ENCODE results near the gene GADD45GIP1. TPM values are rescaled to one million over a fixed set of nuclear protein-coding genes. Genes with fewer than 3 reads are reported as not detected.

Gene GADD45GIP1
- total RNA-seq, 4 donors from 2014 or later: 41.4 to 68.8 (median 53.5) TPM

DNA sequence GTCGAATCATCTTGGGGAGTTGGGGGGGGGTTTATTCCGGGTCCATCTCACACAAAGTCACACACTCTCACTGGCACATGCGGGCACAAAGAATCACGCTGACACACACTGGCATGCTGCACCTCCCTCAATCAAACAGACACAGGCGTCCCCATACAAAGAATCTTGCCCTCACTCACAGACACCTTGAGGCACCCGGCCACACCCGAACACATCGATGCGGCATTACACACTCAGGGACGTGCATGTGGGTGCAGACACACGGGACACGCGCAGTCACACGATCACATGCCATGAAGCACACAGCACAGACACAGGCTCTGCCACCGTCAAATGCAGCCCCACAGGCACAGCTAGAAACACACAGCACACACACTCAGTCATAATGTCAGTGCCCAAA is 46.1 kb upstream of the GADD45GIP1 start:
- H3K4me1 ChIP-seq: peaks cover 0 to 91% (median 30%) of the 10 kb centered on the region in 4 donors
- H3K27me3 ChIP-seq: no peaks in the 10 kb centered on the region
- peak in 1 of 2 donors; percentile 6 for DNase-seq (ENCODE audit: low spot score in 2 of 2)
- H3K9me3 ChIP-seq: no peaks in the 10 kb centered on the region
- H3K4me3 ChIP-seq: no peak overlapping the region
- TF ChIP-seq EP300 (IDR thresholded peaks at IDR 0.05): no peak
- no peak for TF ChIP-seq POLR2A (IDR thresholded peaks at IDR 0.05)
- TF ChIP-seq, protein P1, sequence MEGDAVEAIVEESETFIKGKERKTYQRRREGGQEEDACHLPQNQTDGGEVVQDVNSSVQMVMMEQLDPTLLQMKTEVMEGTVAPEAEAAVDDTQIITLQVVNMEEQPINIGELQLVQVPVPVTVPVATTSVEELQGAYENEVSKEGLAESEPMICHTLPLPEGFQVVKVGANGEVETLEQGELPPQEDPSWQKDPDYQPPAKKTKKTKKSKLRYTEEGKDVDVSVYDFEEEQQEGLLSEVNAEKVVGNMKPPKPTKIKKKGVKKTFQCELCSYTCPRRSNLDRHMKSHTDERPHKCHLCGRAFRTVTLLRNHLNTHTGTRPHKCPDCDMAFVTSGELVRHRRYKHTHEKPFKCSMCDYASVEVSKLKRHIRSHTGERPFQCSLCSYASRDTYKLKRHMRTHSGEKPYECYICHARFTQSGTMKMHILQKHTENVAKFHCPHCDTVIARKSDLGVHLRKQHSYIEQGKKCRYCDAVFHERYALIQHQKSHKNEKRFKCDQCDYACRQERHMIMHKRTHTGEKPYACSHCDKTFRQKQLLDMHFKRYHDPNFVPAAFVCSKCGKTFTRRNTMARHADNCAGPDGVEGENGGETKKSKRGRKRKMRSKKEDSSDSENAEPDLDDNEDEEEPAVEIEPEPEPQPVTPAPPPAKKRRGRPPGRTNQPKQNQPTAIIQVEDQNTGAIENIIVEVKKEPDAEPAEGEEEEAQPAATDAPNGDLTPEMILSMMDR (IDR thresholded peaks at IDR 0.05): no peak
- H3K27ac ChIP-seq: peak overlapping the region; percentile 73 to 95 (median 87)
- no peaks in the 10 kb centered on the region for H3K36me3 ChIP-seq
- 74 to 79% methylated on average over 14 to 15 of the region's 15 CpGs for WGBS, 2 donors

DNA sequence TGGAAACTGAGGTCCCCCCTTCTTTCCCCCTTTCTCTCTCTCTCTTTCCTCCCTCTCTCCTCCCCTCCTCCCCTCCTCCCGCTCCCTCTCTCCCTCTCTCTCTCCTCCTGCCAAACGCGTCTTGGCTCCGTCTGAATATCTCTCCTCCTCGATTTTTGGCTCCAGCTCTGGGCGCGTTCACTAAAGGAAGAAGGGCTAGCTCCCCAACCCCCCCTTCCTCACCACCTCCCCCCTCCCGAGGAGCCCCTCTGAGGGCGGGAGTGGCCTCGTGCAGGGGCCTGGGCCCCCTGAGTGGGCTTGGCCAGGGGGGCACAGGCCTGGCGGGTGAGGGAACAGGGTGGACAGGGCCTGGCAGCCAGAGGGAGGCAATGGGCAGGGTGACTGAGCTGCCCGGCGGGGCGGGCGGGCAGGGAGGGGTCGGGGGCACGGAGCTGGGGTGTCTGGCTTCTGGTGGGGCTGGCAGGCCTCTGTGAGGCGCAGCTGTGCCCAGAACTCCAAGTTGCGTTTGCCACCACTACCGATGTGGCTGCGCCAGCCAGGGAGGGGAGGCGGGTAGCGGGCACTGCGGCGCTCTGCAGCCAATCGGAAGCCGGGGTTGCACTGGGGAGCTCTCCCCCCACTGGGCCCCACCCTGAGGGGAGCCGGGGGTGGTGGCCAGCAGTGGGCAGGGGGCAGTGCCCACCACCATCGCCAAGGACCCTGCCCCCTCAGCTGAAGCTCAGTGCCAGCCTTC is 45.3 kb upstream of the GADD45GIP1 start:
- peak overlapping the region; percentile 18 to 47 (median 34) for H3K4me3 ChIP-seq
- 15% methylated on average over 19 to 22 of the region's 29 CpGs for WGBS, 2 donors
- H3K9me3 ChIP-seq: no peaks in the 10 kb centered on the region
- peak in 1 of 2 donors; percentile 78 for DNase-seq (ENCODE audit: low spot score in 2 of 2)
- H3K36me3 ChIP-seq: no peaks in the 10 kb centered on the region
- H3K27ac ChIP-seq: peak overlapping the region; percentile 73 to 95 (median 87)
- peaks cover 0 to 91% (median 31%) of the 10 kb centered on the region in 4 donors for H3K4me1 ChIP-seq
- H3K27me3 ChIP-seq: no peaks in the 10 kb centered on the region
- TF ChIP-seq EP300 (IDR thresholded peaks at IDR 0.05): peak in 1 of 2 donors; percentile 18
- TF ChIP-seq, protein P1 (IDR thresholded peaks at IDR 0.05): peak in 4 of 5 experiments; percentile 7 to 54 (median 28)
- TF ChIP-seq POLR2A (IDR thresholded peaks at IDR 0.05): no peak

GRCh38 chr19:13001502-13002165 is 44.6 kb upstream of the GADD45GIP1 start:
- WGBS, 2 donors: 43 to 57% methylated on average over 22 to 33 of the region's 41 CpGs
- Histone ChIP-seq H3K4me1 (peaks cover 0 to 91% (median 31%) of the 10 kb centered on the region in 4 donors), H3K4me3 (peak overlapping the region; percentile 18 to 47 (median 34))

DNA sequence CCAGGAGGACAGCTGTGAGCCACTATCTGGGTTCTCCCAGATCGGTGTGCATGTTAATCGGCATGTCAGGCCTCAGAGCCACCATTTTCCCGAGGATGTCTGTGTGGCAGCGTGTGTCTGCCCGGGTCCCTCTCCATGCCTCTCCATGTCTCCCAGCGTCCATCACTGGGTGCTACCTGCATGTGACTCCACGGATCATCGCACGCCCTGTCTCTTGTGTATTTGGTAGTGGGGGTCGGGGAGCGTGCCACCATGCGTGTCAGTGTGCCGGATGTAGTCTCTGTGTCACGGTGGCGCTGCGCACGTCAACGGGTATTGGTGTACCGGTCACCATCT is 44.1 kb upstream of the GADD45GIP1 start:
- H3K9me3 ChIP-seq: no peaks in the 10 kb centered on the region
- 88 to 90% methylated on average over 7 to 19 of the region's 19 CpGs for WGBS, 2 donors
- no peaks in the 10 kb centered on the region for H3K27me3 ChIP-seq
- H3K27ac ChIP-seq: peak overlapping the region; percentile 3 to 95 (median 87)
- TF ChIP-seq POLR2A (IDR thresholded peaks at IDR 0.05) (no peak), EP300 (IDR thresholded peaks at IDR 0.05) (no peak)
- TF ChIP-seq, protein P1 (IDR thresholded peaks at IDR 0.05): no peak
- H3K4me3 ChIP-seq: peak overlapping the region in 1 of 4 donors; percentile 47
- H3K4me1 ChIP-seq: peaks cover 0 to 90% (median 26%) of the 10 kb centered on the region in 4 donors
- H3K36me3 ChIP-seq: no peaks in the 10 kb centered on the region
- DNase-seq (ENCODE audit: low spot score in 2 of 2): peak in 1 of 2 donors; percentile 9

More at GRCh38 chr19:13001502-13002165, 44.6 kb upstream of the GADD45GIP1 start:
- Histone ChIP-seq H3K27ac (peak overlapping the region; percentile 73 to 95 (median 87)), H3K27me3 (no peaks in the 10 kb centered on the region), H3K36me3 (no peaks in the 10 kb centered on the region), H3K9me3 (no peaks in the 10 kb centered on the region)
- TF ChIP-seq POLR2A (IDR thresholded peaks at IDR 0.05): no peak
- TF ChIP-seq EP300 (IDR thresholded peaks at IDR 0.05): no peak
- TF ChIP-seq, protein P1 (IDR thresholded peaks at IDR 0.05): no peak
- peak in 1 of 2 donors; percentile 20 for DNase-seq (ENCODE audit: low spot score in 2 of 2)
